Fibroblast of lung (primary cell): ENCODE measurements around the gene ETV6. TPM values are rescaled to one million over a fixed set of nuclear protein-coding genes. Genes with fewer than 3 reads are reported as not detected.

Source experiments
- DNase-seq, 2 donors: peaks; one replicate each; pipeline versions ENCODE4 v3.0.0 to v3.0.0-alpha.2; 2010; ENCODE audit warnings: low read depth in 2 of 2
- H2AFZ ChIP-seq: 2 replicates; pipeline ENCODE4 v1.5.1; 2012; ENCODE audit warnings: low read length, control low read depth, inconsistent platforms
- H3K27ac ChIP-seq: 2 replicates; pipeline ENCODE4 v1.5.1; 2011; ENCODE audit warnings: low read length, control low read depth; ENCODE audit not compliant: insufficient read depth
- H3K27me3 ChIP-seq: 2 replicates; pipeline ENCODE4 v1.5.1; 2011; ENCODE audit warnings: mild to moderate bottlenecking, low read length; ENCODE audit not compliant: control insufficient read depth, insufficient read depth
- H3K36me3 ChIP-seq: 2 replicates; pipeline ENCODE4 v1.5.1; 2011; ENCODE audit warnings: low read length; ENCODE audit not compliant: control insufficient read depth, insufficient read depth
- H3K4me1 ChIP-seq: 2 replicates; pipeline ENCODE4 v1.5.1; 2011; ENCODE audit warnings: low read length; ENCODE audit not compliant: control insufficient read depth, insufficient read depth; ENCODE audit errors: extremely low read depth
- H3K4me2 ChIP-seq: 2 replicates; pipeline ENCODE4 v1.5.1; 2011; ENCODE audit warnings: low read length, control low read depth; ENCODE audit not compliant: insufficient read depth; ENCODE audit errors: extremely low read depth
- H3K4me3 ChIP-seq, 4 experiments: fragments of 200-600 bp in 1 of 4; sonication (generic) in 1 of 4; replicated peaks in 1 of 4; 2 replicates each; pipeline ENCODE4 v1.5.1; 2011 to 2016; ENCODE audit warnings: low read length in 4 of 4, low read depth in 3 of 4, mild to moderate bottlenecking in 3 of 4, control low read depth in 2 of 4, inconsistent platforms in 1 of 4, mixed read lengths in 1 of 4; ENCODE audit not compliant: insufficient read depth in 1 of 4; ENCODE audit errors: control extremely low read depth in 1 of 4
- H3K79me2 ChIP-seq: 2 replicates; pipeline ENCODE4 v1.5.1; 2012; ENCODE audit warnings: mild to moderate bottlenecking, low read length, inconsistent platforms; ENCODE audit not compliant: control insufficient read depth, insufficient read depth
- H3K9ac ChIP-seq: 2 replicates; pipeline ENCODE4 v1.5.1; 2011; ENCODE audit warnings: mild to moderate bottlenecking, low read length, control low read depth; ENCODE audit not compliant: insufficient read depth
- H3K9me3 ChIP-seq: 2 replicates; pipeline ENCODE4 v1.5.1; 2012; ENCODE audit warnings: low read depth, low read length; ENCODE audit not compliant: control insufficient read depth, insufficient read depth
- H4K20me1 ChIP-seq: 2 replicates; pipeline ENCODE4 v1.5.1; 2011; ENCODE audit warnings: low read length; ENCODE audit not compliant: control insufficient read depth, insufficient read depth; ENCODE audit errors: extremely low read depth
- EZH2 ChIP-seq: IDR thresholded peaks from 2 replicates; pipeline ENCODE4 v1.5.1; 2012; ENCODE audit warnings: low read length, control low read depth, mild to moderate bottlenecking; ENCODE audit errors: missing control alignments
- polyA plus RNA-seq, 2 donors: library from polyadenylated mRNA; depleted of rRNA in 1 of 2; stranded (reverse) in 1 of 2; unstranded in 1 of 2; fragments of >200 nt; gene quantifications; 2 replicates each; pipeline ENCODE4 v1.2.1, GENCODE V29; 2011 to 2012; ENCODE audit warnings: missing spikeins in 1 of 2
- total RNA-seq: library from RNA; depleted of rRNA; stranded (reverse); fragments of >200 nt; gene quantifications from 2 replicates; pipeline ENCODE4 v1.2.1, GENCODE V29; 2014
- TF ChIP-seq, protein P1 (sequence below), 2 donors: IDR thresholded peaks in 1 of 2; conservative IDR thresholded peaks in 1 of 2; 1 replicate in 1 of 2; 2 replicates in 1 of 2; pipeline ENCODE4 v1.5.1; 2011 to 2012; ENCODE audit warnings: low read length in 2 of 2, control low read depth in 1 of 2, inconsistent platforms in 1 of 2, low read depth in 1 of 2, mild to moderate bottlenecking in 1 of 2

Gene ETV6
- total and polyA plus RNA-seq, 2 donors (not counting 1 experiment from before 2014, with no cell fraction given), result 4.3 to 8.9 TPM

GRCh38 chr12:11639454-11639853, 10.0 kb upstream of the ETV6 start:
- TF ChIP-seq EZH2, result no peak
- TF ChIP-seq, protein P1, sequence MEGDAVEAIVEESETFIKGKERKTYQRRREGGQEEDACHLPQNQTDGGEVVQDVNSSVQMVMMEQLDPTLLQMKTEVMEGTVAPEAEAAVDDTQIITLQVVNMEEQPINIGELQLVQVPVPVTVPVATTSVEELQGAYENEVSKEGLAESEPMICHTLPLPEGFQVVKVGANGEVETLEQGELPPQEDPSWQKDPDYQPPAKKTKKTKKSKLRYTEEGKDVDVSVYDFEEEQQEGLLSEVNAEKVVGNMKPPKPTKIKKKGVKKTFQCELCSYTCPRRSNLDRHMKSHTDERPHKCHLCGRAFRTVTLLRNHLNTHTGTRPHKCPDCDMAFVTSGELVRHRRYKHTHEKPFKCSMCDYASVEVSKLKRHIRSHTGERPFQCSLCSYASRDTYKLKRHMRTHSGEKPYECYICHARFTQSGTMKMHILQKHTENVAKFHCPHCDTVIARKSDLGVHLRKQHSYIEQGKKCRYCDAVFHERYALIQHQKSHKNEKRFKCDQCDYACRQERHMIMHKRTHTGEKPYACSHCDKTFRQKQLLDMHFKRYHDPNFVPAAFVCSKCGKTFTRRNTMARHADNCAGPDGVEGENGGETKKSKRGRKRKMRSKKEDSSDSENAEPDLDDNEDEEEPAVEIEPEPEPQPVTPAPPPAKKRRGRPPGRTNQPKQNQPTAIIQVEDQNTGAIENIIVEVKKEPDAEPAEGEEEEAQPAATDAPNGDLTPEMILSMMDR (conservative IDR thresholded peaks at IDR 0.05 in 1 of 2, IDR thresholded peaks at IDR 0.05 in 1 of 2; ENCODE audit: low read depth in 1 of 2, low read length in 2 of 2), result no peak
- no peaks in the 10 kb centered on the region for H3K36me3 ChIP-seq
- no peak overlapping the region for H3K27ac ChIP-seq
- H3K4me3 ChIP-seq, result no peak overlapping the region
- no peaks in the 10 kb centered on the region for H3K27me3 ChIP-seq
- H3K79me2 ChIP-seq, result no peaks in the 10 kb centered on the region
- no peaks in the 10 kb centered on the region for H3K9me3 ChIP-seq
- H2AFZ ChIP-seq, result no peak overlapping the region
- no peak overlapping the region for H3K9ac ChIP-seq
- DNase-seq, result no peak
- H4K20me1 ChIP-seq, result no peaks in the 10 kb centered on the region
- H3K4me2 ChIP-seq, result no peak overlapping the region
- no peaks in the 10 kb centered on the region for H3K4me1 ChIP-seq

DNA sequence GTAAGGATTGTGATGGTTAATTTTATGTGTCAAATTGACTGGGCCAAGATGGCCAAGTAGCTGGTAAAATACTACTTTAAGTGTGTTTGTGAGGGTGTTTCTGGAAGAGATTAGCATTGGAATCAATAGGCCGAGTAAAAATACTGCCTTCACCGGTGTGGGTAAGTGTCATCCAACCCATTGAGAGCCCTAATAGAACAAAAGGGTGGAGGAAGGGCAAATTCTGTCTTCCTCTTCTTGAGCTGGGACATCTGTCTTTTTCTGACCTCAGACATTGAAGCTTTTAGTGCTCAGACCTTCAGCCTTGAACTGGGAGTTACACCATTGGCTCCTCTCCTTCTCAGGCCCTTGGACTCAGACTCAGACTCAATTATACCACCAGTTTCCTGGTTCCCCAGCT, 8.0 kb upstream of the ETV6 start:
- H4K20me1 ChIP-seq, result no peaks in the 10 kb centered on the region
- H2AFZ ChIP-seq, result no peak overlapping the region
- TF ChIP-seq, protein P1 (conservative IDR thresholded peaks at IDR 0.05 in 1 of 2, IDR thresholded peaks at IDR 0.05 in 1 of 2; ENCODE audit: low read depth in 1 of 2, low read length in 2 of 2), result no peak
- TF ChIP-seq EZH2, result no peak
- no peak overlapping the region for H3K4me3 ChIP-seq
- no peaks in the 10 kb centered on the region for H3K4me1 ChIP-seq
- no peak overlapping the region for H3K27ac ChIP-seq
- DNase-seq, result no peak
- H3K4me2 ChIP-seq, result no peak overlapping the region
- no peaks in the 10 kb centered on the region for H3K27me3 ChIP-seq
- H3K9me3 ChIP-seq, result no peaks in the 10 kb centered on the region
- no peak overlapping the region for H3K9ac ChIP-seq
- H3K79me2 ChIP-seq, result no peaks in the 10 kb centered on the region
- no peaks in the 10 kb centered on the region for H3K36me3 ChIP-seq

DNA sequence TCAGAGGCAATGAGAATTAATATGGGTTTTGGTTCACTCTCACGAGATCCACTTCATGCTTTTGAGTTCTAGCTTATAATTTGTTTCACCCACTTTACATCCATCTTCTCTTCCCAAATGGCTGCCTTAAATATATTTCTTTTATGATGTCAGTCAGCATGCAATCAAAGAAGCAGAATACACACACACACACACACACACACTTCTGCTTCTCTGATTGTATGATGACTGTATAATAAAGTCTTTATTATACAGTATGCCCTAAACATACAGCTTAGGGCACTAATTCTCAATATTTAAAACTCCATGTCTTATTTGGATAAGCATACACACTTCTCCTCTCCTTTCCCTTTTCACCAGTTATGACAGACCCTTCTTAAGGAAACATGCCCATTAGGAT, 6.7 kb upstream of the ETV6 start:
- no peak for DNase-seq
- Histone ChIP-seq H3K9ac (no peak overlapping the region), H3K79me2 (no peaks in the 10 kb centered on the region), H3K27ac (no peak overlapping the region), H3K36me3 (no peaks in the 10 kb centered on the region), H3K4me3 (no peak overlapping the region), H2AFZ (no peak overlapping the region), H3K4me2 (no peak overlapping the region), H3K27me3 (no peaks in the 10 kb centered on the region), H4K20me1 (no peaks in the 10 kb centered on the region), H3K4me1 (no peaks in the 10 kb centered on the region), H3K9me3 (no peaks in the 10 kb centered on the region)
- TF ChIP-seq, protein P1 (conservative IDR thresholded peaks at IDR 0.05 in 1 of 2, IDR thresholded peaks at IDR 0.05 in 1 of 2; ENCODE audit: low read depth in 1 of 2, low read length in 2 of 2), result no peak
- TF ChIP-seq EZH2, result no peak
